ENCODE measurements around the gene RECQL.
A peak's percentile ranks its signal among the peaks of the same experiment; 100 is the strongest.

The RECQL gene

DNA sequence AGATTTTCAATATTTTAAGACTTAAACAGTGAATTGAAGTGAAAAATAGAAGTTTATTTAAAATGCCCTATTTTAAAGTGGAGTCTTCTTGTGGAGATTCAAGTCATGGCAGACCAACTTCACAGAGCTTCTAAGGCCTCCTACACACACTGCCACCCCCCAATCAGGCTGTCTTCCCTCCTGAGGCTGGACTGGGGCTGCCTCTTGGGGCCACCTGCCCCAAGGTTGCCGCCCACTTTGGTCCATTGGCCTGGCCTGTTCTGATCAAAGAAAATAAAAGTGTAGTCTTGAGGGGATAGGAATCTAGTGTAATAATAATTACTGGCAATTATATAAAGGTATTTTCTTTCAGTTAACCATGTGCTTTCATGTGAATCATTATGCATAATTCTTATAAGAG is 1.4 kb upstream of the RECQL start:
- ChIA-PET POLR2A (interaction anchor here (3.0 kb wide), 1 partner anchor 24 kb away, joined by 28 read pairs; the partner anchor contains the start of gene SPX), CTCF (no interaction called here)
- no peak for DNase-seq (ENCODE audit: extremely low spot score)
- TF ChIP-seq ELF4 (IDR thresholded peaks at IDR 0.05) = no peak
- no peak for TF ChIP-seq LEF1 (IDR thresholded peaks at IDR 0.05; ENCODE audit: borderline replicate concordance)
- no peak for TF ChIP-seq CTBP1 (IDR thresholded peaks at IDR 0.05; ENCODE audit: borderline replicate concordance)
- no peak for TF ChIP-seq FOXA1 (IDR thresholded peaks at IDR 0.05)

DNA sequence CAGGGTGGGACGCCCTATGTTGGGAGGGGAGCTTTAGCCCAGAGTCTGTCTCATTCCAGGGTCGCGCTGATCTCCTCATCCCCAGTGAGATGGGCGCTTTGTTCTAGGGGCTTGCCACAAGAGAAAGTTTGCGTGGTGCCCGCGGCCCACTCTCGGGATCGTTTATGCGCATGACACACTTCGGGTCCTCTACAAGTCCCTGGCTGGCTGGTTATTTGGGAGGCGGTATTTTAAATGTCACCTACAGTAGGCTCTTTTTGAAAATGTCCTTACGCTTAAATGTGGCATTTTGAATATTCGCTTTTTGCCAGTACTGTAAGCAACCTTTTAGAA is 695 bp upstream of the RECQL start:
- ChIA-PET CTCF (interaction anchor here (0.5 kb wide), 1 partner anchor 156 kb away, joined by 4 read pairs; no protein-coding TSS in a partner anchor), POLR2A (interaction anchor here (0.6 to 3.0 kb wide), 9 partner anchors 9 to 156 kb away, joined by 3 to 28 read pairs (median 6); partner anchors contain the start of genes LDHB, PYROXD1 and SPX)
- TF ChIP-seq FOXK2 (IDR thresholded peaks at IDR 0.05) = no peak
- no peak for TF ChIP-seq L3MBTL2 (conservative IDR thresholded peaks at IDR 0.05)
- no peak for TF ChIP-seq NFRKB (IDR thresholded peaks at IDR 0.05)
- no peak for TF ChIP-seq BHLHE40 (IDR thresholded peaks at IDR 0.05; ENCODE audit: borderline replicate concordance)
- TF ChIP-seq TARDBP (IDR thresholded peaks at IDR 0.05) = no peak
- TF ChIP-seq FOXM1 (IDR thresholded peaks at IDR 0.05; ENCODE audit: borderline replicate concordance) = no peak
- no peak for TF ChIP-seq HDGF (IDR thresholded peaks at IDR 0.05; ENCODE audit: borderline replicate concordance)
- TF ChIP-seq, protein P1, sequence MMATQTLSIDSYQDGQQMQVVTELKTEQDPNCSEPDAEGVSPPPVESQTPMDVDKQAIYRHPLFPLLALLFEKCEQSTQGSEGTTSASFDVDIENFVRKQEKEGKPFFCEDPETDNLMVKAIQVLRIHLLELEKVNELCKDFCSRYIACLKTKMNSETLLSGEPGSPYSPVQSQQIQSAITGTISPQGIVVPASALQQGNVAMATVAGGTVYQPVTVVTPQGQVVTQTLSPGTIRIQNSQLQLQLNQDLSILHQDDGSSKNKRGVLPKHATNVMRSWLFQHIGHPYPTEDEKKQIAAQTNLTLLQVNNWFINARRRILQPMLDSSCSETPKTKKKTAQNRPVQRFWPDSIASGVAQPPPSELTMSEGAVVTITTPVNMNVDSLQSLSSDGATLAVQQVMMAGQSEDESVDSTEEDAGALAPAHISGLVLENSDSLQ (IDR thresholded peaks at IDR 0.05) = no peak
- TF ChIP-seq LEF1 (IDR thresholded peaks at IDR 0.05; ENCODE audit: borderline replicate concordance) = no peak
- no peak for TF ChIP-seq ZNF384 (IDR thresholded peaks at IDR 0.05)
- TF ChIP-seq FOXA1 (IDR thresholded peaks at IDR 0.05) = no peak
- no peak for DNase-seq (ENCODE audit: extremely low spot score)

DNA sequence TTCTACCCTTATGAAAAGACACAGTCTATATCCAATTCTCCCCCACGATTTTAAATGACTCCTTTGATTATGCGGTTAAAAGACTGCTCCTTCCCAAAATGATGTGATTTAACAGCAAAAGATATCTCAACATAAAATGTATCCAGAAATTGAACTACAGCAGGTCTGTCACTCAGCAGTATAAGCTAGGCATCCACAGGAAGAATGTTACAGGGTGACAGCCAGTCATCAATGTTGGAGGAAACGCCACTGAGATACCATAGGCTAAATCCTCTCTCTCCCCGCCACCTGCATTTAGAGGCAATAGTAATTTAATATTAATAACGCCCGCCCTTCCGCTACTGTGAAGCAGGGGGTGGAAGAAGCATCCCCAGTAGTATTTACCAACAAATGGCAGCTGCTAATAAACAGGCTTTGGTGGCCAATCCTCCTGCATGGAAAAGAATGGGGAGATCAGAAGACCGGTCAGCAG is 613 bp downstream of the RECQL start:
- no peak for TF ChIP-seq SUZ12 (IDR thresholded peaks at IDR 0.05)
- no peak for TF ChIP-seq L3MBTL2 (conservative IDR thresholded peaks at IDR 0.05)
- TF ChIP-seq, protein P1 (IDR thresholded peaks at IDR 0.05) = peak; percentile 36; the same call in 1 of the 2 replicates
- POLR2A ChIA-PET = interaction anchor here (1.2 to 3.0 kb wide), 7 partner anchors 8 to 157 kb away, joined by 3 to 28 read pairs (median 6); partner anchors contain the start of genes LDHB, PYROXD1 and SPX
- DNase-seq (ENCODE audit: extremely low spot score) = peak; percentile 4
- CTCF ChIA-PET = no interaction called here

DNA sequence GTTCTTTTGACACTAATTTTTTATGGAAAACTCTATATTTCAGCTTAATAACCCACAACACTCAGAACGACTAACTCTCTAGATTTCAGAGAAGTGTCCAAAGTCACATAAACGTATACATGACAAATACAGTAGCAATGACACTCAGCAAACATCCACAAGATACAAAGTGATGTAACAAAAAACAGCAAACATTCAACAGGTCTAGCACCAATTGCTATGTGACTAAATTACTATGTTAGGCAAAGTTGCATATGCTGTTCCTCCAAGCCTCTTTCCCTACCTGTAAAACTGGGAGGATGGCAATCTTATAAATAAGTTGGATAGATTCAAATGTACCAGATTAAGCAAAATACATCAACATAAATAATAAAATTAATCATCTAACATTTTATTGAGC is 1.7 kb downstream of the RECQL start:
- DNase-seq (ENCODE audit: extremely low spot score) = no peak
- TF ChIP-seq BHLHE40 (IDR thresholded peaks at IDR 0.05; ENCODE audit: borderline replicate concordance) (no peak), HDGF (IDR thresholded peaks at IDR 0.05; ENCODE audit: borderline replicate concordance) (no peak), FOXK2 (IDR thresholded peaks at IDR 0.05) (no peak), CTBP1 (IDR thresholded peaks at IDR 0.05; ENCODE audit: borderline replicate concordance) (no peak), ZNF384 (IDR thresholded peaks at IDR 0.05) (no peak), ARNT (IDR thresholded peaks at IDR 0.05) (no peak)
- POLR2A ChIA-PET = interaction anchor here (2.5 kb wide), 1 partner anchor 11 kb away, joined by 5 read pairs; no protein-coding TSS in a partner anchor
- CTCF ChIA-PET = no interaction called here

DNA sequence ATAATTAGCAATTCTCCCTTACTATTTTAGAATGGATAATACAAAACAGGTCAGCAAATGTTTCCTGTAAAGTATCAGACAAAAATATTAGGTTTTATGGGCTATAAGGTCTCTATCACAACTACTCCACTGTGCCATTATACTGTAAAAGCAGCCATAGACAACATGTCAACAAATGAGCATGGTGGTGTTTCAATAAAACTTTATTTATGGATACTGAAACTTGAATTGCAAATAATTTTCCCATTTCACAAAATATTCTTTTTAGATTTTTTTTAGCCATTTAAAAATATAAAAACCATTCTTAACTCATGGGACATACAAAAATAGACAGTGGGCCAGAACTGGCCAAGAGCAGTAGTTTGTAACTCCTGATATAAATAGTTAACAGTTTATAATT is 15.4 kb downstream of the RECQL start:
- ChIA-PET CTCF (no interaction called here), POLR2A (no interaction called here)
- DNase-seq (ENCODE audit: extremely low spot score) = no peak
- no peak for TF ChIP-seq BHLHE40 (IDR thresholded peaks at IDR 0.05; ENCODE audit: borderline replicate concordance)
- TF ChIP-seq ELF4 (IDR thresholded peaks at IDR 0.05) = no peak
- no peak for TF ChIP-seq FOXM1 (IDR thresholded peaks at IDR 0.05; ENCODE audit: borderline replicate concordance)
- TF ChIP-seq FOXA1 (IDR thresholded peaks at IDR 0.05) = no peak
- no peak for TF ChIP-seq CTBP1 (IDR thresholded peaks at IDR 0.05; ENCODE audit: borderline replicate concordance)
- TF ChIP-seq LEF1 (IDR thresholded peaks at IDR 0.05; ENCODE audit: borderline replicate concordance) = no peak
- TF ChIP-seq SUZ12 (IDR thresholded peaks at IDR 0.05) = no peak
- no peak for TF ChIP-seq ZNF384 (IDR thresholded peaks at IDR 0.05)
- no peak for TF ChIP-seq HDGF (IDR thresholded peaks at IDR 0.05; ENCODE audit: borderline replicate concordance)
- no peak for TF ChIP-seq SP1 (IDR thresholded peaks at IDR 0.05)
- TF ChIP-seq NFRKB (IDR thresholded peaks at IDR 0.05) = no peak
- no peak for TF ChIP-seq L3MBTL2 (conservative IDR thresholded peaks at IDR 0.05)
- TF ChIP-seq, protein P1 (IDR thresholded peaks at IDR 0.05) = no peak
- no peak for TF ChIP-seq FOXK2 (IDR thresholded peaks at IDR 0.05)
- no peak for TF ChIP-seq ARNT (IDR thresholded peaks at IDR 0.05)
- TF ChIP-seq TARDBP (IDR thresholded peaks at IDR 0.05) = no peak

DNA sequence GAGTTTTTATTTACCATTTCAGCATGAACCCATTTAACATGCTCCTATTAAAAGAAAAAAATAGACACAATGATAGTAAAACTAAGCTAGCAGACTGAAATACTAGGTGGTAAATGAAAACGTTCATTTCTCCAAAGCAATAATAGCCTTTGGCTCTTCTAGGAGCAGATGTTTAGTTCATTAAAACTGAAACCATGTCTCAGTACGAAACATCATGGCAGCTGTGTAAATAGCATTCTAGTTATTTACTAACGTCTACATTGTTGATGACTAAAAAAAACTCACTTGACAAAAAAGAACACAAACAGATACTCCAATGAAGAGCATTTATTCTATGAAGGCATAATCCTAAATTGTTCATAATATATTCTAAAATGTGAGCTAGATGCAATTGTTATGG is 17.9 kb downstream of the RECQL start:
- DNase-seq (ENCODE audit: extremely low spot score) = no peak
- CTCF ChIA-PET = no interaction called here
- POLR2A ChIA-PET = no interaction called here
- TF ChIP-seq FOXK2 (IDR thresholded peaks at IDR 0.05) = no peak
- no peak for TF ChIP-seq ZNF384 (IDR thresholded peaks at IDR 0.05)
- no peak for TF ChIP-seq ELF4 (IDR thresholded peaks at IDR 0.05)
- TF ChIP-seq SUZ12 (IDR thresholded peaks at IDR 0.05) = no peak
- no peak for TF ChIP-seq L3MBTL2 (conservative IDR thresholded peaks at IDR 0.05)
- no peak for TF ChIP-seq FOXM1 (IDR thresholded peaks at IDR 0.05; ENCODE audit: borderline replicate concordance)
- no peak for TF ChIP-seq HDGF (IDR thresholded peaks at IDR 0.05; ENCODE audit: borderline replicate concordance)
- TF ChIP-seq BHLHE40 (IDR thresholded peaks at IDR 0.05; ENCODE audit: borderline replicate concordance) = no peak
- no peak for TF ChIP-seq TARDBP (IDR thresholded peaks at IDR 0.05)
- TF ChIP-seq, protein P1 (IDR thresholded peaks at IDR 0.05) = no peak
- TF ChIP-seq CTBP1 (IDR thresholded peaks at IDR 0.05; ENCODE audit: borderline replicate concordance) = no peak
- TF ChIP-seq NFRKB (IDR thresholded peaks at IDR 0.05) = no peak
- no peak for TF ChIP-seq FOXA1 (IDR thresholded peaks at IDR 0.05)
